HG02759 (cell line): Measurements from ENCODE around the gene GPR179.

ENCODE experiments used
- ATAC-seq: cut with Tn5 transposase; IDR thresholded peaks from one replicate; pipeline ENCODE4 v1.9.1; 2021; ENCODE audit warnings: mild to moderate bottlenecking, moderate library complexity; ENCODE audit not compliant: unreplicated experiment

GPR179 gene

GRCh38 chr17:38343608-38344419, at the start of gene GPR179:
GPR179 (minus strand) TSS chr17:38343956; CDS start chr17:38343789, 167 bp downstream.
- ATAC-seq, result no peak

- no peak for ATAC-seq
Measured at GRCh38 chr17:38379448-38379847, 35.7 kb upstream of the GPR179 start.

- no peak for ATAC-seq
Measured at GRCh38 chr17:38369124-38369886, 25.5 kb upstream of the GPR179 start.

- ATAC-seq, result no peak
Measured at GRCh38 chr17:38364741-38365140, 21.0 kb upstream of the GPR179 start.

- ATAC-seq, result no peak
Measured at GRCh38 chr17:38363016-38363415, 19.3 kb upstream of the GPR179 start.

GRCh38 chr17:38361694-38362465, 18.1 kb upstream of the GPR179 start:
- no peak for ATAC-seq

GRCh38 chr17:38358586-38359513, 15.1 kb upstream of the GPR179 start:
- ATAC-seq, result no peak

GRCh38 chr17:38357486-38358123, 13.8 kb upstream of the GPR179 start:
- ATAC-seq, result no peak

GRCh38 chr17:38355251-38355650, 11.5 kb upstream of the GPR179 start:
- ATAC-seq, result no peak

GRCh38 chr17:38354466-38354865, 10.7 kb upstream of the GPR179 start:
- no peak for ATAC-seq

- no peak for ATAC-seq
Measured at GRCh38 chr17:38353668-38354067, 9.9 kb upstream of the GPR179 start.

- ATAC-seq, result no peak
Measured at GRCh38 chr17:38353086-38353604, 9.4 kb upstream of the GPR179 start.

GRCh38 chr17:38352245-38353085, 8.7 kb upstream of the GPR179 start:
- no peak for ATAC-seq

- ATAC-seq, result peak; percentile 92
Measured at GRCh38 chr17:38351412-38352222, 7.9 kb upstream of the GPR179 start, which contains the start of gene SOCS7. SOCS7 (plus strand) TSS chr17:38351844; CDS start chr17:38352053, 209 bp downstream.

GRCh38 chr17:38350035-38350434, 6.3 kb upstream of the GPR179 start:
- no peak for ATAC-seq

GRCh38 chr17:38349097-38349730, 5.5 kb upstream of the GPR179 start:
- no peak for ATAC-seq

- ATAC-seq, result no peak
Measured at GRCh38 chr17:38345743-38346142, 2.0 kb upstream of the GPR179 start.
